ENCODE data around the gene CCDC192. TPM values are rescaled to one million over a fixed set of nuclear protein-coding genes. Genes with fewer than 3 reads are reported as not detected.

Gene CCDC192
- total RNA-seq, 4 donors from 2014 or later, result 0.33 to 1.7 (median 1.1) TPM

DNA sequence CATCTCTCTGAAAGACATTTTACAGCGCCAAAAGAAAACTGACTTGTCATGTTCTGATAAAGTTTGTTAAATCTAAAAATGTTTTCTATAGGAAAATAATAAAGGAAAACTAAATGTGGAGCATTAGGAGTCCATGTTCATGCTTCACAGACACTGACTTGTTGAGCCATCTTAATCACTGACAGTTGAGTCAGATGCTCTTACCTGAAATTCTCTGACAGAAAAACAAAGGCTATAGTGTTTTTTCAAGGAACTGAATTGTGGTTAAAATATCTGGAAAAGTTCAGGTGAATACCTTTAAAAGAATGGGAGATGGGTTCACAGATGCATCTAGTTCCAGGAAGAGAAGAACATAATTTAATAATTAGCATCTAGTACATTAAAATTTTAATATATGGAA is 266.9 kb downstream of the CCDC192 start:
- WGBS, result 92% methylated on average over 1 of the region's 1 CpG

DNA sequence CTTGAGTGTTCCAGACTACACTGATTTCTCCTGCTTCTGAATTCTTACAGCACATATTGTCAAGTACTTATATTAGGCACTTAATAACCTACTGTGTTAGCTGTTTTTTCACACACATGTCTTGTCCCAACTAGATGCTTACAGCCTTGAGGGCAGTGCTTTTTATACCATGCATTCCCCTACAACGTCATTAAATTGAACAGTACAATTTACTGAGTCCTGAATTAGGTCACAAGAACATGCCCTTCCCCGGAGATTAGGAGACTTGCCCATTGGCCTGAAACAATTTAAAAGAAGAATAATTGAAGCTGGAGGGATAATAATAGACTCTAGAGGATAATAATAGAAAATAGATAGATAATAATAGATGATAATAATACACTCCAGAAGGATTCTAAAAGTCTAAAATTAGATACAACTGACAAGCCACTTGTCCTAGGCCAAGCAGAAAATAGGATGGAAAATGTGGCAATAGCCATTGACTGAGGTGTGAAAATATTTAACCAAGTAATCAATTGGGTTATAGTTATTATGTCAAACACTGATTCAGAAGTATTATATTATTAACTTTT is 267.7 kb downstream of the CCDC192 start:
- no peaks in the 10 kb centered on the region for H3K27me3 ChIP-seq
- WGBS, result 75% methylated on average over 2 of the region's 2 CpGs
- peaks cover 0 to 7% (median 2%) of the 10 kb centered on the region in 4 donors for H3K36me3 ChIP-seq
- H3K27ac ChIP-seq (replicated peaks in 1 of 4), result no peak overlapping the region
- H3K4me1 ChIP-seq, result peaks cover 0 to 13% (median 3%) of the 10 kb centered on the region in 4 donors
- DNase-seq (ENCODE audit: extremely low spot score), result no peak
- no peak for TF ChIP-seq EP300 (IDR thresholded peaks at IDR 0.05)
- no peak for TF ChIP-seq POLR2A (IDR thresholded peaks at IDR 0.05; ENCODE audit: low read depth)
- TF ChIP-seq, protein P1, sequence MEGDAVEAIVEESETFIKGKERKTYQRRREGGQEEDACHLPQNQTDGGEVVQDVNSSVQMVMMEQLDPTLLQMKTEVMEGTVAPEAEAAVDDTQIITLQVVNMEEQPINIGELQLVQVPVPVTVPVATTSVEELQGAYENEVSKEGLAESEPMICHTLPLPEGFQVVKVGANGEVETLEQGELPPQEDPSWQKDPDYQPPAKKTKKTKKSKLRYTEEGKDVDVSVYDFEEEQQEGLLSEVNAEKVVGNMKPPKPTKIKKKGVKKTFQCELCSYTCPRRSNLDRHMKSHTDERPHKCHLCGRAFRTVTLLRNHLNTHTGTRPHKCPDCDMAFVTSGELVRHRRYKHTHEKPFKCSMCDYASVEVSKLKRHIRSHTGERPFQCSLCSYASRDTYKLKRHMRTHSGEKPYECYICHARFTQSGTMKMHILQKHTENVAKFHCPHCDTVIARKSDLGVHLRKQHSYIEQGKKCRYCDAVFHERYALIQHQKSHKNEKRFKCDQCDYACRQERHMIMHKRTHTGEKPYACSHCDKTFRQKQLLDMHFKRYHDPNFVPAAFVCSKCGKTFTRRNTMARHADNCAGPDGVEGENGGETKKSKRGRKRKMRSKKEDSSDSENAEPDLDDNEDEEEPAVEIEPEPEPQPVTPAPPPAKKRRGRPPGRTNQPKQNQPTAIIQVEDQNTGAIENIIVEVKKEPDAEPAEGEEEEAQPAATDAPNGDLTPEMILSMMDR (IDR thresholded peaks at IDR 0.05), result no peak
- no peak for TF ChIP-seq POLR2AphosphoS5 (IDR thresholded peaks at IDR 0.05)
- no peak overlapping the region for H3K4me3 ChIP-seq
- no peaks in the 10 kb centered on the region for H3K9me3 ChIP-seq
- intact Hi-C loops (cut with DNase I), result no loop called here

More for the DNA sequence above, 266.9 kb downstream of the CCDC192 start:
- no peak overlapping the region for H3K27ac ChIP-seq (replicated peaks in 1 of 4)
- intact Hi-C loops (cut with DNase I), result no loop called here
- no peak overlapping the region for H3K4me3 ChIP-seq
- no peak for TF ChIP-seq POLR2A (IDR thresholded peaks at IDR 0.05; ENCODE audit: low read depth)
- TF ChIP-seq POLR2AphosphoS5 (IDR thresholded peaks at IDR 0.05), result no peak
- TF ChIP-seq, protein P1 (IDR thresholded peaks at IDR 0.05), result no peak
- no peak for TF ChIP-seq EP300 (IDR thresholded peaks at IDR 0.05)
- H3K9me3 ChIP-seq, result no peaks in the 10 kb centered on the region
- peaks cover 0 to 13% (median 3%) of the 10 kb centered on the region in 4 donors for H3K4me1 ChIP-seq
- no peaks in the 10 kb centered on the region for H3K27me3 ChIP-seq
- no peak for DNase-seq (ENCODE audit: extremely low spot score)
- peaks cover 0 to 10% (median 3%) of the 10 kb centered on the region in 4 donors for H3K36me3 ChIP-seq

- Histone ChIP-seq H3K36me3 (no peaks in the 10 kb centered on the region), H3K4me1 (peaks cover 0 to 21% (median 16%) of the 10 kb centered on the region in 4 donors), H3K27me3 (no peaks in the 10 kb centered on the region), H3K27ac (replicated peaks in 1 of 4) (peak overlapping the region in 1 of 4 donors; percentile 44), H3K9me3 (no peaks in the 10 kb centered on the region), H3K4me3 (no peak overlapping the region)
- TF ChIP-seq POLR2AphosphoS5 (IDR thresholded peaks at IDR 0.05), result no peak
- TF ChIP-seq EP300 (IDR thresholded peaks at IDR 0.05), result no peak
- no peak for TF ChIP-seq POLR2A (IDR thresholded peaks at IDR 0.05; ENCODE audit: low read depth)
- TF ChIP-seq, protein P1 (IDR thresholded peaks at IDR 0.05), result no peak
- no peak for DNase-seq (ENCODE audit: extremely low spot score)
- 94% methylated on average over 2 of the region's 2 CpGs for WGBS
- intact Hi-C loops (cut with DNase I), result no loop called here
These were observed 272.8 kb downstream of the CCDC192 start for GRCh38 chr5:127975961-127976360.

DNA sequence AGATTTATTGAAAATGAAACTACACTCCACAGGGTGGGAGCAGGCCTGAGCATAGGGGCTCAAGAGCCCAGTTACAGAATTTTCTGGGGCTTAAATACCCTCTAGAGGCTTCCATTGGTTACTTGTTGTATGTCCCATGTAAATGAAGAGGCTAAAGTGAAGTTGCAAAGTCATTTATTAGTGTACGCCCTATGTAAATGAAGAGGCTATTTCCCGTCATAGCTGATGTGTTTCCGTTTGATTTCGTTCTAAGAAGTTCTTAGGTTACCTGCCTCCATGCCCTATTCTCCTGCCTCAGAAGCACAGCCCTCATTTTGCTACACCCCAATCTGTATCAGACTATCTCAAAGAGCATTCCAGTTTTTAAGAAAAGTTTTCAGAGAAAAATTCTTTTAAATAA is 273.3 kb downstream of the CCDC192 start:
- 84% methylated on average over 4 of the region's 4 CpGs for WGBS
- Histone ChIP-seq H3K9me3 (no peaks in the 10 kb centered on the region), H3K27ac (replicated peaks in 1 of 4) (peak overlapping the region; percentile 1 to 69 (median 38)), H3K36me3 (no peaks in the 10 kb centered on the region), H3K4me1 (peaks cover 0 to 21% (median 16%) of the 10 kb centered on the region in 4 donors), H3K4me3 (no peak overlapping the region), H3K27me3 (no peaks in the 10 kb centered on the region)
- intact Hi-C loops (cut with DNase I), result no loop called here
- DNase-seq (ENCODE audit: extremely low spot score), result no peak
- TF ChIP-seq EP300 (IDR thresholded peaks at IDR 0.05) (no peak), POLR2A (IDR thresholded peaks at IDR 0.05; ENCODE audit: low read depth) (no peak), POLR2AphosphoS5 (IDR thresholded peaks at IDR 0.05) (no peak)
- TF ChIP-seq, protein P1 (IDR thresholded peaks at IDR 0.05), result no peak

All from esophagus muscularis mucosa (tissue), 4 donors.